ENCODE results near the gene ITGA11. TPM values are rescaled to one million over a fixed set of nuclear protein-coding genes. Genes with fewer than 3 reads are reported as not detected.

The ITGA11 gene
- total RNA-seq, 1 donor from 2014 or later = 0.48 TPM

GRCh38 chr15:68310178-68310803 is 121.7 kb downstream of the ITGA11 start:
- no peak for ATAC-seq

GRCh38 chr15:68309024-68309423 is 122.9 kb downstream of the ITGA11 start:
- no peak for ATAC-seq

GRCh38 chr15:68307131-68307928 is 124.6 kb downstream of the ITGA11 start:
- no peak for ATAC-seq

- peak; percentile 12 for ATAC-seq
Measured at GRCh38 chr15:68305420-68305871, 126.5 kb downstream of the ITGA11 start.

- ATAC-seq = no peak
Measured at GRCh38 chr15:68304589-68305337, 127.2 kb downstream of the ITGA11 start.

GRCh38 chr15:68303560-68304436 is 128.2 kb downstream of the ITGA11 start:
- ATAC-seq = no peak

GRCh38 chr15:68303134-68303533 is 128.8 kb downstream of the ITGA11 start:
- ATAC-seq = no peak

GRCh38 chr15:68302729-68303128 is 129.2 kb downstream of the ITGA11 start:
- ATAC-seq = no peak

- no peak for ATAC-seq
Measured at GRCh38 chr15:68301301-68301700, 130.7 kb downstream of the ITGA11 start.

GRCh38 chr15:68300115-68300940 is 131.6 kb downstream of the ITGA11 start:
- ATAC-seq = no peak

GRCh38 chr15:68299436-68299835 is 132.5 kb downstream of the ITGA11 start:
- peak; percentile 17 for ATAC-seq

GRCh38 chr15:68298882-68299381 is 133.0 kb downstream of the ITGA11 start:
- peak; percentile 19 for ATAC-seq

- ATAC-seq = no peak
Measured at GRCh38 chr15:68298336-68298735, 133.6 kb downstream of the ITGA11 start.

GRCh38 chr15:68295014-68295805 is 136.8 kb downstream of the ITGA11 start:
- no peak for ATAC-seq

GRCh38 chr15:68292967-68293366 is 139.0 kb downstream of the ITGA11 start:
- ATAC-seq = no peak

- no peak for ATAC-seq
Measured at GRCh38 chr15:68292157-68292781, 139.7 kb downstream of the ITGA11 start.

- no peak for ATAC-seq
Measured at GRCh38 chr15:68290715-68291114, 141.2 kb downstream of the ITGA11 start.

- no peak for ATAC-seq
Measured at GRCh38 chr15:68289621-68290352, 142.2 kb downstream of the ITGA11 start.

GRCh38 chr15:68289057-68289456 is 142.9 kb downstream of the ITGA11 start:
- ATAC-seq = no peak

Data from esophagus mucosa (tissue), 1 donor.